K562 (cell line): ENCODE results near the gene HDLBP. TPM values are rescaled to one million over a fixed set of nuclear protein-coding genes. Genes with fewer than 3 reads are reported as not detected.

Experiments used
- BRD4 ChIP-seq: fragments of 200-600 bp; sonication (generic); IDR thresholded peaks from 2 replicates; pipeline ENCODE4 v1.6.1; 2017; ENCODE audit warnings: inconsistent platforms
- HMG20A ChIP-seq: fragments of 450-650 bp; formaldehyde crosslinking; conservative IDR thresholded peaks from 2 replicates; pipeline ENCODE4 v1.4.0; 2020; ENCODE audit warnings: mild to moderate bottlenecking, mixed read lengths
- SMAD4 ChIP-seq: fragments of 250-450 bp; sonication (Bioruptor Pico); conservative IDR thresholded peaks from 2 replicates; pipeline ENCODE4 v1.8.0; 2021; ENCODE audit warnings: inconsistent platforms, mild to moderate bottlenecking, moderate library complexity
- TCF7L2 ChIP-seq: fragments of 150-350 bp; IDR thresholded peaks from 2 replicates; pipeline ENCODE4 v1.6.1; 2016; ENCODE audit warnings: low read depth, mild to moderate bottlenecking, low read length, moderate library complexity
- XRCC4 ChIP-seq: IDR thresholded peaks from one replicate; pipeline ENCODE4 v1.6.1; 2011; ENCODE audit not compliant: insufficient read depth, insufficient read length; ENCODE audit errors: extremely low read depth
- polyA plus RNA-seq, 8 experiments: library from polyadenylated mRNA; depleted of rRNA in 4 of 8; stranded (reverse) in 5 of 8; unstranded in 3 of 8; fragments of >200 nt; fragmentation: Nextera tagmentation in 2 of 8; fragmentation: Illumina TruSeq in 1 of 8; extraction: Ambion mirVana in 2 of 8; extraction: Trizol in 1 of 8; gene quantifications; 2 replicates each; pipeline versions ENCODE4 v1.2.1 to v1.2.3, GENCODE V29; 2011 to 2014; ENCODE audit warnings: inconsistent platforms in 1 of 8, missing spikeins in 1 of 8
- total RNA-seq, 7 experiments: library from RNA; depleted of rRNA in 6 of 7; stranded (reverse); fragments of >200 nt in 6 of 7; fragmentation: Illumina TruSeq in 2 of 7; extraction: Trizol in 2 of 7; gene quantifications; 2 replicates each; pipeline versions ENCODE4 v1.2.1 to v1.2.3, GENCODE V29; 2011 to 2021; ENCODE audit warnings: low replicate concordance in 1 of 7
- TF ChIP-seq, protein P1 (sequence below): fragments of 250-450 bp; sonication (Bioruptor Pico); IDR thresholded peaks from 2 replicates; pipeline ENCODE4 v1.4.0; 2020
- TF ChIP-seq, protein P2 (sequence below): sonication (generic); formaldehyde crosslinking; IDR thresholded peaks from 2 replicates; pipeline ENCODE4 v1.8.0; 2022; ENCODE audit warnings: mild to moderate bottlenecking, missing genetic modification reagents

Gene HDLBP
- total and polyA plus RNA-seq, 9 of the 15 experiments (the other 6 are each of a cell fraction or from before 2014, with no cell fraction given): 24.4 to 378 (median 146) TPM

DNA sequence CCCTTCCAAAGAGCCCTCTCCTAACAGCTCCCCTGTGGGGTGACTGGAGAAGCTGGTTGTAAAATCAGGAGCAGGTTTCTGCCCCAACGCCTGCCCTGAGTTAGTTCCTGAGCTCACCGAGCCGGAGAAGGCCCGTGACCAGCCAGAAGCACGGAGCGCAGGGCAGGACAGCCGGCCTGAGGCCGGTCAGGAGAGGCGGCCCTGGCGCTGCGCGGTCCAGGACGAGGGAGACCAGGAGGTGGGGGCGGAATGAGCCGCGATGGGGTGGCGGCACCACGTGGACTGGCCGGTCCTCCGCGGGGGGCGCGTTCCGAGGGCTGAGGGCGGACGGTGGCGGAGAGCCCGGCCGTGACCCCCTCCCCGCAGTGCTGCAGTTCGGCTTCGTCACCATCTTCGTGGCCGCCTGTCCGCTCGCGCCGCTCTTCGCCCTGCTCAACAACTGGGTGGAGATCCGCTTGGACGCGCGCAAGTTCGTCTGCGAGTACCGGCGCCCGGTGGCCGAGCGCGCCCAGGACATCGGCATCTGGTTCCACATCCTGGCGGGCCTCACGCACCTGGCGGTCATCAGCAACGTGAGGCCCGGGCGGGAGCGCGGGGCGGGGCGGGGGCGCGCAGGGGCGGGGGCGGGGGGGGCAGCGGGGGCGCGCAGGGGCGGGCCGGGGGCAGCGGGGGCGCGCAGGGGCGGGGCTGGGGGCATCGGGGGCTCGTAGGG, 98.0 kb downstream of the HDLBP start (continued):
- TF ChIP-seq, protein P1, sequence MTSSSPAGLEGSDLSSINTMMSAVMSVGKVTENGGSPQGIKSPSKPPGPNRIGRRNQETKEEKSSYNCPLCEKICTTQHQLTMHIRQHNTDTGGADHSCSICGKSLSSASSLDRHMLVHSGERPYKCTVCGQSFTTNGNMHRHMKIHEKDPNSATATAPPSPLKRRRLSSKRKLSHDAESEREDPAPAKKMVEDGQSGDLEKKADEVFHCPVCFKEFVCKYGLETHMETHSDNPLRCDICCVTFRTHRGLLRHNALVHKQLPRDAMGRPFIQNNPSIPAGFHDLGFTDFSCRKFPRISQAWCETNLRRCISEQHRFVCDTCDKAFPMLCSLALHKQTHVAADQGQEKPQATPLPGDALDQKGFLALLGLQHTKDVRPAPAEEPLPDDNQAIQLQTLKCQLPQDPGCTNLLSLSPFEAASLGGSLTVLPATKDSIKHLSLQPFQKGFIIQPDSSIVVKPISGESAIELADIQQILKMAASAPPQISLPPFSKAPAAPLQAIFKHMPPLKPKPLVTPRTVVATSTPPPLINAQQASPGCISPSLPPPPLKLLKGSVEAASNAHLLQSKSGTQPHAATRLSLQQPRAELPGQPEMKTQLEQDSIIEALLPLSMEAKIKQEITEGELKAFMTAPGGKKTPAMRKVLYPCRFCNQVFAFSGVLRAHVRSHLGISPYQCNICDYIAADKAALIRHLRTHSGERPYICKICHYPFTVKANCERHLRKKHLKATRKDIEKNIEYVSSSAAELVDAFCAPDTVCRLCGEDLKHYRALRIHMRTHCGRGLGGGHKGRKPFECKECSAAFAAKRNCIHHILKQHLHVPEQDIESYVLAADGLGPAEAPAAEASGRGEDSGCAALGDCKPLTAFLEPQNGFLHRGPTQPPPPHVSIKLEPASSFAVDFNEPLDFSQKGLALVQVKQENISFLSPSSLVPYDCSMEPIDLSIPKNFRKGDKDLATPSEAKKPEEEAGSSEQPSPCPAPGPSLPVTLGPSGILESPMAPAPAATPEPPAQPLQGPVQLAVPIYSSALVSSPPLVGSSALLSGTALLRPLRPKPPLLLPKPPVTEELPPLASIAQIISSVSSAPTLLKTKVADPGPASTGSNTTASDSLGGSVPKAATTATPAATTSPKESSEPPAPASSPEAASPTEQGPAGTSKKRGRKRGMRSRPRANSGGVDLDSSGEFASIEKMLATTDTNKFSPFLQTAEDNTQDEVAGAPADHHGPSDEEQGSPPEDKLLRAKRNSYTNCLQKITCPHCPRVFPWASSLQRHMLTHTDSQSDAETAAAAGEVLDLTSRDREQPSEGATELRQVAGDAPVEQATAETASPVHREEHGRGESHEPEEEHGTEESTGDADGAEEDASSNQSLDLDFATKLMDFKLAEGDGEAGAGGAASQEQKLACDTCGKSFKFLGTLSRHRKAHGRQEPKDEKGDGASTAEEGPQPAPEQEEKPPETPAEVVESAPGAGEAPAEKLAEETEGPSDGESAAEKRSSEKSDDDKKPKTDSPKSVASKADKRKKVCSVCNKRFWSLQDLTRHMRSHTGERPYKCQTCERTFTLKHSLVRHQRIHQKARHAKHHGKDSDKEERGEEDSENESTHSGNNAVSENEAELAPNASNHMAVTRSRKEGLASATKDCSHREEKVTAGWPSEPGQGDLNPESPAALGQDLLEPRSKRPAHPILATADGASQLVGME (CRISPR knock-in tag): no peak
- TF ChIP-seq TCF7L2 (no peak), HMG20A (no peak), XRCC4 (no peak), BRD4 (no peak), SMAD4 (CRISPR knock-in tag) (no peak)
- TF ChIP-seq, protein P2, sequence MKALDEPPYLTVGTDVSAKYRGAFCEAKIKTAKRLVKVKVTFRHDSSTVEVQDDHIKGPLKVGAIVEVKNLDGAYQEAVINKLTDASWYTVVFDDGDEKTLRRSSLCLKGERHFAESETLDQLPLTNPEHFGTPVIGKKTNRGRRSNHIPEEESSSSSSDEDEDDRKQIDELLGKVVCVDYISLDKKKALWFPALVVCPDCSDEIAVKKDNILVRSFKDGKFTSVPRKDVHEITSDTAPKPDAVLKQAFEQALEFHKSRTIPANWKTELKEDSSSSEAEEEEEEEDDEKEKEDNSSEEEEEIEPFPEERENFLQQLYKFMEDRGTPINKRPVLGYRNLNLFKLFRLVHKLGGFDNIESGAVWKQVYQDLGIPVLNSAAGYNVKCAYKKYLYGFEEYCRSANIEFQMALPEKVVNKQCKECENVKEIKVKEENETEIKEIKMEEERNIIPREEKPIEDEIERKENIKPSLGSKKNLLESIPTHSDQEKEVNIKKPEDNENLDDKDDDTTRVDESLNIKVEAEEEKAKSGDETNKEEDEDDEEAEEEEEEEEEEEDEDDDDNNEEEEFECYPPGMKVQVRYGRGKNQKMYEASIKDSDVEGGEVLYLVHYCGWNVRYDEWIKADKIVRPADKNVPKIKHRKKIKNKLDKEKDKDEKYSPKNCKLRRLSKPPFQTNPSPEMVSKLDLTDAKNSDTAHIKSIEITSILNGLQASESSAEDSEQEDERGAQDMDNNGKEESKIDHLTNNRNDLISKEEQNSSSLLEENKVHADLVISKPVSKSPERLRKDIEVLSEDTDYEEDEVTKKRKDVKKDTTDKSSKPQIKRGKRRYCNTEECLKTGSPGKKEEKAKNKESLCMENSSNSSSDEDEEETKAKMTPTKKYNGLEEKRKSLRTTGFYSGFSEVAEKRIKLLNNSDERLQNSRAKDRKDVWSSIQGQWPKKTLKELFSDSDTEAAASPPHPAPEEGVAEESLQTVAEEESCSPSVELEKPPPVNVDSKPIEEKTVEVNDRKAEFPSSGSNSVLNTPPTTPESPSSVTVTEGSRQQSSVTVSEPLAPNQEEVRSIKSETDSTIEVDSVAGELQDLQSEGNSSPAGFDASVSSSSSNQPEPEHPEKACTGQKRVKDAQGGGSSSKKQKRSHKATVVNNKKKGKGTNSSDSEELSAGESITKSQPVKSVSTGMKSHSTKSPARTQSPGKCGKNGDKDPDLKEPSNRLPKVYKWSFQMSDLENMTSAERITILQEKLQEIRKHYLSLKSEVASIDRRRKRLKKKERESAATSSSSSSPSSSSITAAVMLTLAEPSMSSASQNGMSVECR (CRISPR knock-in tag): 0 out of 2 replicates have a peak, but pooled peaks have one; percentile 19
